T-helper 1 cell treated with Interleukin-12 subunit alpha and Interleukin-12 subunit beta and Interleukin-4 antibody, amounts not matched to agents 30 μg/mL and 1 μg/mL, for 36 hours (primary cell): ENCODE data around the gene CMBL.

ENCODE experiments used
- H3K27ac Mint-ChIP-seq: one replicate; pipeline ENCODE4 v1.8.0; 2021; ENCODE audit warnings: mild to moderate bottlenecking, mixed read lengths
- H3K27me3 Mint-ChIP-seq: one replicate; pipeline ENCODE4 v1.8.0; 2021; ENCODE audit warnings: low read depth, mixed read lengths
- H3K36me3 Mint-ChIP-seq: one replicate; pipeline ENCODE4 v1.8.0; 2021; ENCODE audit warnings: low read depth, mixed read lengths
- H3K4me1 Mint-ChIP-seq: one replicate; pipeline ENCODE4 v1.8.0; 2021; ENCODE audit warnings: low read depth, mixed read lengths
- H3K4me3 Mint-ChIP-seq: one replicate; pipeline ENCODE4 v1.8.0; 2021; ENCODE audit warnings: mild to moderate bottlenecking, moderate library complexity, mixed read lengths
- H3K9me3 Mint-ChIP-seq: one replicate; pipeline ENCODE4 v1.8.0; 2021; ENCODE audit warnings: mixed read lengths

The CMBL gene

GRCh38 chr5:10339058-10339811 lies 31.5 kb upstream of the CMBL start:
- no peak overlapping the region for H3K27ac Mint-ChIP-seq
- no peak overlapping the region for H3K4me3 Mint-ChIP-seq
- no peaks in the 10 kb centered on the region for H3K9me3 Mint-ChIP-seq
- peaks cover 15% of the 10 kb centered on the region for H3K27me3 Mint-ChIP-seq
- no peaks in the 10 kb centered on the region for H3K4me1 Mint-ChIP-seq
- H3K36me3 Mint-ChIP-seq, result no peaks in the 10 kb centered on the region

GRCh38 chr5:10338686-10339057 lies 31.0 kb upstream of the CMBL start:
- Mint-ChIP-seq H3K36me3 (no peaks in the 10 kb centered on the region), H3K27me3 (peaks cover 16% of the 10 kb centered on the region), H3K4me3 (no peak overlapping the region), H3K4me1 (no peaks in the 10 kb centered on the region), H3K9me3 (no peaks in the 10 kb centered on the region), H3K27ac (no peak overlapping the region)

GRCh38 chr5:10337986-10338385 lies 30.3 kb upstream of the CMBL start:
- Mint-ChIP-seq H3K9me3 (no peaks in the 10 kb centered on the region), H3K27me3 (peaks cover 23% of the 10 kb centered on the region), H3K4me3 (no peak overlapping the region), H3K4me1 (peaks cover 4% of the 10 kb centered on the region), H3K36me3 (no peaks in the 10 kb centered on the region), H3K27ac (no peak overlapping the region)

- peaks cover 32% of the 10 kb centered on the region for H3K27me3 Mint-ChIP-seq
- no peaks in the 10 kb centered on the region for H3K9me3 Mint-ChIP-seq
- no peak overlapping the region for H3K27ac Mint-ChIP-seq
- no peak overlapping the region for H3K4me3 Mint-ChIP-seq
- peaks cover 4% of the 10 kb centered on the region for H3K4me1 Mint-ChIP-seq
- H3K36me3 Mint-ChIP-seq, result no peaks in the 10 kb centered on the region
Measured at GRCh38 chr5:10337107-10337506, 29.4 kb upstream of the CMBL start.

GRCh38 chr5:10335711-10336470 lies 28.2 kb upstream of the CMBL start:
- peaks cover 44% of the 10 kb centered on the region for H3K27me3 Mint-ChIP-seq
- H3K4me1 Mint-ChIP-seq, result peaks cover 4% of the 10 kb centered on the region
- H3K9me3 Mint-ChIP-seq, result no peaks in the 10 kb centered on the region
- H3K36me3 Mint-ChIP-seq, result no peaks in the 10 kb centered on the region
- no peak overlapping the region for H3K4me3 Mint-ChIP-seq
- no peak overlapping the region for H3K27ac Mint-ChIP-seq

GRCh38 chr5:10334831-10335230 lies 27.1 kb upstream of the CMBL start:
- H3K4me1 Mint-ChIP-seq, result peaks cover 4% of the 10 kb centered on the region

GRCh38 chr5:10333154-10334006 lies 25.7 kb upstream of the CMBL start:
- Mint-ChIP-seq H3K36me3 (no peaks in the 10 kb centered on the region), H3K27ac (no peak overlapping the region), H3K4me1 (peaks cover 4% of the 10 kb centered on the region), H3K27me3 (peaks cover 56% of the 10 kb centered on the region), H3K9me3 (no peaks in the 10 kb centered on the region), H3K4me3 (peak overlapping the region; percentile 81)

More at GRCh38 chr5:10334831-10335230, 27.1 kb upstream of the CMBL start:
- Mint-ChIP-seq H3K36me3 (no peaks in the 10 kb centered on the region), H3K27ac (no peak overlapping the region), H3K4me3 (peak overlapping the region; percentile 4), H3K27me3 (peaks cover 51% of the 10 kb centered on the region), H3K9me3 (no peaks in the 10 kb centered on the region)

- Mint-ChIP-seq H3K36me3 (no peaks in the 10 kb centered on the region), H3K27ac (no peak overlapping the region), H3K9me3 (no peaks in the 10 kb centered on the region), H3K4me1 (peaks cover 4% of the 10 kb centered on the region), H3K4me3 (no peak overlapping the region), H3K27me3 (peaks cover 56% of the 10 kb centered on the region)
Measured at GRCh38 chr5:10332301-10332700, 24.6 kb upstream of the CMBL start.

- H3K4me1 Mint-ChIP-seq, result peaks cover 4% of the 10 kb centered on the region
- H3K36me3 Mint-ChIP-seq, result no peaks in the 10 kb centered on the region
- H3K9me3 Mint-ChIP-seq, result no peaks in the 10 kb centered on the region
- no peak overlapping the region for H3K4me3 Mint-ChIP-seq
- H3K27me3 Mint-ChIP-seq, result peaks cover 56% of the 10 kb centered on the region
- H3K27ac Mint-ChIP-seq, result no peak overlapping the region
Measured at GRCh38 chr5:10331341-10331796, 23.7 kb upstream of the CMBL start.

GRCh38 chr5:10330511-10331230 lies 23.0 kb upstream of the CMBL start:
- Mint-ChIP-seq H3K4me3 (no peak overlapping the region), H3K4me1 (peaks cover 4% of the 10 kb centered on the region), H3K9me3 (no peaks in the 10 kb centered on the region), H3K27me3 (peaks cover 55% of the 10 kb centered on the region), H3K27ac (no peak overlapping the region), H3K36me3 (no peaks in the 10 kb centered on the region)

- H3K36me3 Mint-ChIP-seq, result no peaks in the 10 kb centered on the region
- H3K9me3 Mint-ChIP-seq, result no peaks in the 10 kb centered on the region
- no peak overlapping the region for H3K27ac Mint-ChIP-seq
Measured at GRCh38 chr5:10329820-10330481, 22.2 kb upstream of the CMBL start.

GRCh38 chr5:10329446-10329819 lies 21.7 kb upstream of the CMBL start:
- peaks cover 4% of the 10 kb centered on the region for H3K4me1 Mint-ChIP-seq
- no peaks in the 10 kb centered on the region for H3K36me3 Mint-ChIP-seq
- peaks cover 43% of the 10 kb centered on the region for H3K27me3 Mint-ChIP-seq
- no peak overlapping the region for H3K4me3 Mint-ChIP-seq
- no peaks in the 10 kb centered on the region for H3K9me3 Mint-ChIP-seq
- no peak overlapping the region for H3K27ac Mint-ChIP-seq

More at GRCh38 chr5:10329820-10330481, 22.2 kb upstream of the CMBL start:
- H3K27me3 Mint-ChIP-seq, result peaks cover 48% of the 10 kb centered on the region
- peaks cover 4% of the 10 kb centered on the region for H3K4me1 Mint-ChIP-seq
- H3K4me3 Mint-ChIP-seq, result no peak overlapping the region

- Mint-ChIP-seq H3K9me3 (no peaks in the 10 kb centered on the region), H3K27me3 (peaks cover 36% of the 10 kb centered on the region), H3K27ac (no peak overlapping the region), H3K4me1 (peaks cover 2% of the 10 kb centered on the region), H3K4me3 (no peak overlapping the region), H3K36me3 (no peaks in the 10 kb centered on the region)
Measured at GRCh38 chr5:10328323-10328722, 20.6 kb upstream of the CMBL start.
